ENCODE data around the gene XRCC2.

DNA sequence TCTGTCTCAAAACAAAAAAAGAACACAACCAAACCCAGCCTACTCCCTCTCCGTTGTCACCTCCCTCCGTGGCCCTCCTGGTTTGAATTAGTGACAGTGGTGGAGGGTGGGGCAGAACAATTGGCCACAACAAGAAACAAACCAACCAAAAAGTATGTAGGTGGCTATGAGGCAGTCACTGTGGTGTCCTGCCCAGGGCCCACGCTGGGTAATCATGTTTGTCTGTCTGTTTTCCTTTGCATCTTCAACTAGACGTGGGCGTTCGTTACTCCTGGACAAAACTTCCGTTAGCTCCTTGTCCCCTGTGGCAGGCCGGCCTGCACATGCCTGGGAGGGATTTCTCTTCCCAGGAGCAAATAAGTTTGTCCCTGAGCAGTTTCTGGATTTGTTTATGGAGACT is 78.4 kb downstream of the XRCC2 start:
- TF ChIP-seq, protein P1, sequence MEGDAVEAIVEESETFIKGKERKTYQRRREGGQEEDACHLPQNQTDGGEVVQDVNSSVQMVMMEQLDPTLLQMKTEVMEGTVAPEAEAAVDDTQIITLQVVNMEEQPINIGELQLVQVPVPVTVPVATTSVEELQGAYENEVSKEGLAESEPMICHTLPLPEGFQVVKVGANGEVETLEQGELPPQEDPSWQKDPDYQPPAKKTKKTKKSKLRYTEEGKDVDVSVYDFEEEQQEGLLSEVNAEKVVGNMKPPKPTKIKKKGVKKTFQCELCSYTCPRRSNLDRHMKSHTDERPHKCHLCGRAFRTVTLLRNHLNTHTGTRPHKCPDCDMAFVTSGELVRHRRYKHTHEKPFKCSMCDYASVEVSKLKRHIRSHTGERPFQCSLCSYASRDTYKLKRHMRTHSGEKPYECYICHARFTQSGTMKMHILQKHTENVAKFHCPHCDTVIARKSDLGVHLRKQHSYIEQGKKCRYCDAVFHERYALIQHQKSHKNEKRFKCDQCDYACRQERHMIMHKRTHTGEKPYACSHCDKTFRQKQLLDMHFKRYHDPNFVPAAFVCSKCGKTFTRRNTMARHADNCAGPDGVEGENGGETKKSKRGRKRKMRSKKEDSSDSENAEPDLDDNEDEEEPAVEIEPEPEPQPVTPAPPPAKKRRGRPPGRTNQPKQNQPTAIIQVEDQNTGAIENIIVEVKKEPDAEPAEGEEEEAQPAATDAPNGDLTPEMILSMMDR (IDR thresholded peaks at IDR 0.05) = no peak
- TF ChIP-seq POLR2A (IDR thresholded peaks at IDR 0.05) (no peak), EP300 (IDR thresholded peaks at IDR 0.05) (no peak)
